ENCODE data around the gene PLPPR4.

DNA sequence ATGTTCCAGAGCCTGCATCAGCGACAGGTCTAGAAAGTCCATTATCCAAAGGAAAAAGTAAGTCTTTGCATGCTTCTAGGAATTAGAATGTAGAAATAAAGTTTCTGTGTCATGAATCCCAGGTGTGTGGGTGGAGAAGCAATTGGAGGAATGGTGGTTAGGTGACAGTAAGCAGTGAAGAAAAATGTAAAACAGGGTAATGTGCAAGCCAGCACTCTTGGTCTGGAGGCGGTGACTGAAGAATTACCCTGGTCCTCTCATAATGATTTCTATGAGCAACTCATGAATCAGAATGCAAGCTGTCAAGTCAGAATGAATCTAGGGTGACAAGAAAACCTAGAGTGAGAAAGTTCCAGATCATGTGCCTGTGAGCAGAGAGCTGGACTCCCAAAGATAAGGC, 33.6 kb downstream of the PLPPR4 start:
- TF ChIP-seq, protein P1, sequence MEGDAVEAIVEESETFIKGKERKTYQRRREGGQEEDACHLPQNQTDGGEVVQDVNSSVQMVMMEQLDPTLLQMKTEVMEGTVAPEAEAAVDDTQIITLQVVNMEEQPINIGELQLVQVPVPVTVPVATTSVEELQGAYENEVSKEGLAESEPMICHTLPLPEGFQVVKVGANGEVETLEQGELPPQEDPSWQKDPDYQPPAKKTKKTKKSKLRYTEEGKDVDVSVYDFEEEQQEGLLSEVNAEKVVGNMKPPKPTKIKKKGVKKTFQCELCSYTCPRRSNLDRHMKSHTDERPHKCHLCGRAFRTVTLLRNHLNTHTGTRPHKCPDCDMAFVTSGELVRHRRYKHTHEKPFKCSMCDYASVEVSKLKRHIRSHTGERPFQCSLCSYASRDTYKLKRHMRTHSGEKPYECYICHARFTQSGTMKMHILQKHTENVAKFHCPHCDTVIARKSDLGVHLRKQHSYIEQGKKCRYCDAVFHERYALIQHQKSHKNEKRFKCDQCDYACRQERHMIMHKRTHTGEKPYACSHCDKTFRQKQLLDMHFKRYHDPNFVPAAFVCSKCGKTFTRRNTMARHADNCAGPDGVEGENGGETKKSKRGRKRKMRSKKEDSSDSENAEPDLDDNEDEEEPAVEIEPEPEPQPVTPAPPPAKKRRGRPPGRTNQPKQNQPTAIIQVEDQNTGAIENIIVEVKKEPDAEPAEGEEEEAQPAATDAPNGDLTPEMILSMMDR (IDR thresholded peaks at IDR 0.05), result no peak
- no peak for TF ChIP-seq POLR2A (IDR thresholded peaks at IDR 0.05)

Data from esophagus squamous epithelium (tissue), 4 donors.